ENCODE measurements around the gene BEND5. TPM values are rescaled to one million over a fixed set of nuclear protein-coding genes. Genes with fewer than 3 reads are reported as not detected.

BEND5 gene
- total RNA-seq, 2 experiments from 2014 or later = 6.3 to 6.7 TPM

DNA sequence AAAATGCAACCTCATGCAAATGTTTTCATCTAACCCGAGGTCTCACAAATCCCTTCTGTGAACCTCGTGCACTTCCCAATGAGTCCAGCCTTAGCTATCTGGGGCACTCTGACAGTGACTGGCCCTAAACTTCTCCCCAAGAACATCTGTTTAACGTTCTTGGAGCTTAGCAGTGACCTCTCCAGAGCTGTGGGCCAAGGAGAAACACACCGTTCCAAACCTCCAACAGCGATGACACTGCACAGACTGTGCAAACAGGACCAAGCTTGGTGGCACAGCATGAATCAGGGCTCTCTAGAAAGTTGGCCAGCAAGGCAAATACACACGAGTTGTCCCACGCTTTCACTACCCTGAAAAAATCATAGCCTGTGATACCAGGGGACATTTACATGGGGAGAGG is 15.8 kb downstream of the BEND5 start:
- no peak overlapping the region for H3K4me3 Mint-ChIP-seq
- ATAC-seq (no peak), DNase-seq (no peak)
- no peak overlapping the region for H3K27ac Mint-ChIP-seq
- H3K4me1 Mint-ChIP-seq (ENCODE audit: low read depth) = peaks cover 4% of the 10 kb centered on the region
- H3K36me3 Mint-ChIP-seq (ENCODE audit: low read depth) = peaks cover 27% of the 10 kb centered on the region
- POLR2A ChIA-PET = no interaction called here
- no peaks in the 10 kb centered on the region for H3K9me3 Mint-ChIP-seq (ENCODE audit: insufficient read depth)
- CTCF ChIA-PET = no interaction called here
- no peaks in the 10 kb centered on the region for H3K27me3 Mint-ChIP-seq (ENCODE audit: low read depth)

DNA sequence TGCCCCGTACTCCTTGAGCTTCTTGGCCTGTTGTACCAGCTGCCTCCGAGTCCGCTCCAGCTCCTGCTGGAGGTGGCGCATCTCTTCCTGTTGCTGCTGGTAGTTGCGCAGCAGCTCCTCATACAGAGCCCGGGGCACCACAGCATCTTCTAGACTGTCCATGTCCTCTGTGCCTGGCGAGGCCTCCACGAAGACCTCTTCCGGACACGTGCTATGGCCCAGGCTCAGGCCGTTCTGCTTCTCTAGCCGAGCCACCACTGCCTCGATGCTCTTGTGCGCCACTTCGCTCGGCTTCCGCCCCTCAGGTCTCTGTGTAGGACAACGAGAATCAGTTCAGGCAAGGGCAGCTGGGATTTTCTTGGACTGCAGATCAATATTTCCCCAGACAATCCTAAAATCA is 17.7 kb downstream of the BEND5 start:
- ATAC-seq = no peak
- no peak overlapping the region for H3K27ac Mint-ChIP-seq
- H3K9me3 Mint-ChIP-seq (ENCODE audit: insufficient read depth) = no peaks in the 10 kb centered on the region
- H3K4me1 Mint-ChIP-seq (ENCODE audit: low read depth) = peaks cover 4% of the 10 kb centered on the region
- ChIA-PET POLR2A (no interaction called here), CTCF (interaction anchor here (1.2 kb wide), 1 partner anchor 16 kb away, joined by 3 read pairs; no protein-coding TSS in a partner anchor)
- no peak overlapping the region for H3K4me3 Mint-ChIP-seq
- H3K36me3 Mint-ChIP-seq (ENCODE audit: low read depth) = peaks cover 29% of the 10 kb centered on the region
- no peak for DNase-seq
- no peaks in the 10 kb centered on the region for H3K27me3 Mint-ChIP-seq (ENCODE audit: low read depth)

DNA sequence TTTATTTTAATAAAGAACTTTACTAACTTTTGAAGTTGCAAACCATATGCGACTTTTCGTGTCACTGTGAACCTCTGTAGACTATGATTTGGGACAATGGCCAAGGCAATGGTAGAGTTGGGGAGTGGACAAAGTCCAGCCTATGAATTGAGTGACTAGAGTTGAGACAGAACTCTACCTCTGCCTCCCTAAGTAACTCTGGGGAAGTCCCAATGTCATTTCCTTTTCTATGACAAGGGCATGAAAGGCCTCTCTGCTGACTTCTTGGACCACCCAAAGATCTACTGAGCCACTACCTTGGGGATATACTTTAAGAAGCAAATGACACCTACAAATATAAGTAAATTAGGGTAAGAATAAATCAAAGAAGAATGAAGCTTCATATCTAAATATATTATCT is 19.3 kb downstream of the BEND5 start:
- ATAC-seq (no peak), DNase-seq (no peak)
- Mint-ChIP-seq H3K4me1 (ENCODE audit: low read depth) (peaks cover 4% of the 10 kb centered on the region), H3K9me3 (ENCODE audit: insufficient read depth) (no peaks in the 10 kb centered on the region), H3K36me3 (ENCODE audit: low read depth) (peaks cover 29% of the 10 kb centered on the region), H3K27ac (no peak overlapping the region), H3K27me3 (ENCODE audit: low read depth) (no peaks in the 10 kb centered on the region), H3K4me3 (no peak overlapping the region)
- POLR2A ChIA-PET = no interaction called here
- CTCF ChIA-PET = no interaction called here

DNA sequence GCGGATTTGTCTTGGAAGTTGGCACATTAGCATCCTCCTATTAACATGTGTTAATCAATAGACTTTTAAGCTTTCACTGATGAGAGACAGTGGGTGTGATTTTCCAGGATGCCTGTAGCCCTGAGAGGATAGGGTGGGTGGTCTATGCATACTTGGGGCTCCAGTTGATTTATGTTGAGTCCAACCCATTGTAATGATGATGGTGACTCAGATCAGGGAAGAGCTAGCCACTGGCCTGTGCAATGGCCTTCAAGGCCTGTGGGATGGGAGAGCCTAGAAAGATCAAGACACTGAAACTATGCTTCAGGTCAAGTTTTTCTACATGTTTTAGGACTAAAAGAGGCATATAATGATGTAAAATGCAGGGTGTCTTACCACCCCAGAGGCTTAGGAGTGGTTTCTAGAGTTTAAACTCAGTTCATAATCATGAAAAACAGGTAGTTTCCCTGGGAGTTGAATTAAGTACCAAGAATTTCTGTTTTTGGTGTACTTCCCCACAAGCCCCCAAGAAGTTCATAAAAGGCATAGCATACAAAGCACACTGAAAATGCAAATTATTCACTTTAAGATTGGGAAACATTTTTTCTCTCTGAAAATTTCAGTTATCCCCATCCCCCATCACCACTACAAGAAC is 19.9 kb downstream of the BEND5 start:
- H3K36me3 Mint-ChIP-seq (ENCODE audit: low read depth) = peaks cover 28% of the 10 kb centered on the region
- H3K27me3 Mint-ChIP-seq (ENCODE audit: low read depth) = no peaks in the 10 kb centered on the region
- H3K27ac Mint-ChIP-seq = no peak overlapping the region

DNA sequence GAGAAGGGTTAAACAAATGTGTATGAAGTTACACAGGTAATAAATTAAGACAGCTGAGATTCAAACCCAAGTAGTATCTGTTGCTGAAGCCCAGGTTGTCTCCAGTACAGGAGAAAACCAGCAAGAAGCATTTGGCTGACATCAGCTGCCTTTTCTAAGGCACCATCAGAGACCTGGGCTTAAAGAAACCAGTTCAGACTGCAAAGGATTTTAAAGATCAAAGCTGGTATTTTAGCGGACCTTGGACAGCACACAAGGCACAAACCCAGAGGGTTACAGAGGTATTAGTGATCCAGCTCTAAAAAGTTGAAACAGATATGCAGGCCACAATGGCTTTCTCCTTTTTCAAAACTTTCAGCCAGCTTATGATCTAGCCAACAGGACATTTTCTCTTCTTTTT is 23.4 kb downstream of the BEND5 start:
- no peak overlapping the region for H3K4me3 Mint-ChIP-seq
- DNase-seq = no peak
- H3K36me3 Mint-ChIP-seq (ENCODE audit: low read depth) = peaks cover 17% of the 10 kb centered on the region
- peaks cover 3% of the 10 kb centered on the region for H3K4me1 Mint-ChIP-seq (ENCODE audit: low read depth)
- no peak for ATAC-seq
- ChIA-PET POLR2A (no interaction called here), CTCF (no interaction called here)
- no peaks in the 10 kb centered on the region for H3K9me3 Mint-ChIP-seq (ENCODE audit: insufficient read depth)
- H3K27ac Mint-ChIP-seq = no peak overlapping the region
- no peaks in the 10 kb centered on the region for H3K27me3 Mint-ChIP-seq (ENCODE audit: low read depth)

More for the DNA sequence above, 19.9 kb downstream of the BEND5 start:
- Mint-ChIP-seq H3K9me3 (ENCODE audit: insufficient read depth) (no peaks in the 10 kb centered on the region), H3K4me1 (ENCODE audit: low read depth) (peaks cover 4% of the 10 kb centered on the region), H3K4me3 (no peak overlapping the region)
- ATAC-seq = no peak
- DNase-seq = no peak
- CTCF ChIA-PET = no interaction called here
- POLR2A ChIA-PET = no interaction called here

DNA sequence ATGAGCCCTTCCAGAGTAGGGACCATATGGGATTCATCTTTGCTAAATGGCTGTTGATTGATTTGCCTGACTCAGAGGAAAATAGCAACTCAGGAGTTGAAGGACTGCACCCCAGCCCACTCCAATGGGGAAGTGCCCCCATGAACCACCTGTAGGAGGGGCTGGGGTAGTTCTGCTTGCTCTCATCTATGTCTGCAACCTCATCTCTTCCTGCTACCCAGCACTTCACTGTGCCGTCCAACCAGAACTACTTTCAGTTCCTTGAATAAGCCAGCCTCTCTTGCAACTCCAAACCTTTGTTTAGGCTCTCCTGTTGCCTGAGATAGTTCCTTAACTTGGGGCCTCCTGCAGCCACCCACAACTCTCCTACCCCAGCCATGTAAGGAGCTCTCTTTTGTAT is 26.6 kb downstream of the BEND5 start:
- no peaks in the 10 kb centered on the region for H3K27me3 Mint-ChIP-seq (ENCODE audit: low read depth)
- peaks cover 2% of the 10 kb centered on the region for H3K36me3 Mint-ChIP-seq (ENCODE audit: low read depth)
- no peak for DNase-seq
- no peak overlapping the region for H3K27ac Mint-ChIP-seq
- no peaks in the 10 kb centered on the region for H3K9me3 Mint-ChIP-seq (ENCODE audit: insufficient read depth)
- ChIA-PET CTCF (no interaction called here), POLR2A (no interaction called here)
- ATAC-seq = no peak
- no peak overlapping the region for H3K4me3 Mint-ChIP-seq
- H3K4me1 Mint-ChIP-seq (ENCODE audit: low read depth) = no peaks in the 10 kb centered on the region

DNA sequence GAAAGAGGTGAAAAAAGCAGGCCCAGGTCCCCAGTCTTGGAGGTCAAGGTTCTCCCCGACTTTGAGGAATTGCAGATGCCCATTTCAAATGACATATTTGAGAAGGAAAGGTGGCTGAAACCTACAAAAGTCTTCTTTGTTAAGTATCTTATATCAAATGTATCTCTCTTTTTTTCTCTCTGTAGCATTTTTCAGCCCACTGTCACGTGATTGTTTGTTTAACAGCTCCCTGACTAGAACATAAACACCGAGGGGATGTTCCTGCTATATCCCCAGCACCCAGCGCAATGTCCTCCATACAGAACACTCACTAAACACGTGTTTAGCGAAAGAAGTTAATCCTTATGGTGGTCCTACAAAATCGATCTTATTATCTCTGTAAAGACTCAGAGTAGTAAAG is 27.6 kb downstream of the BEND5 start:
- H3K9me3 Mint-ChIP-seq (ENCODE audit: insufficient read depth) = no peaks in the 10 kb centered on the region
- CTCF ChIA-PET = no interaction called here
- ATAC-seq = no peak
- H3K4me3 Mint-ChIP-seq = no peak overlapping the region
- H3K36me3 Mint-ChIP-seq (ENCODE audit: low read depth) = no peaks in the 10 kb centered on the region
- no peak for DNase-seq
- H3K27me3 Mint-ChIP-seq (ENCODE audit: low read depth) = no peaks in the 10 kb centered on the region
- H3K4me1 Mint-ChIP-seq (ENCODE audit: low read depth) = no peaks in the 10 kb centered on the region
- POLR2A ChIA-PET = no interaction called here
- no peak overlapping the region for H3K27ac Mint-ChIP-seq

DNA sequence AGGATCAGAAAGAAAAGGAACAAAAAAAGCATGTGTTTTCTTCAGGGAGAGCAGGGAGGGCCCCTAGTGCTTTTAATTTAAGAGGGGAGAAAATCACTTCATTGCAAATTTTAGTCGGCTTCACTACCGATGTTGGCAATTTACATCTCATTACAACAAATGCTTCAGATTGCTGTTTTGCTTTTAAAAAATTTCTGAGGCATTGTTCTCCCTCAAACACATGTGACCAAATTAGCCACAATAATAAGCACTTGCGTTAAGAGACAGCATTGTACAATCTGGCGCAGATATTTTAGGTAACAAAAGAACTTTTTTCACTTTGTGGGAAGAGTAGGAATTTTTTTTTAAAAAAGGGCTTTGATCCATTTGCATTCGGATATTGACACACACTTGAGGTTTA is 29.8 kb downstream of the BEND5 start:
- ChIA-PET CTCF (no interaction called here), POLR2A (no interaction called here)
- no peaks in the 10 kb centered on the region for H3K36me3 Mint-ChIP-seq (ENCODE audit: low read depth)
- no peaks in the 10 kb centered on the region for H3K4me1 Mint-ChIP-seq (ENCODE audit: low read depth)
- H3K27me3 Mint-ChIP-seq (ENCODE audit: low read depth) = no peaks in the 10 kb centered on the region
- H3K27ac Mint-ChIP-seq = no peak overlapping the region
- no peak overlapping the region for H3K4me3 Mint-ChIP-seq
- DNase-seq = no peak
- ATAC-seq = no peak
- H3K9me3 Mint-ChIP-seq (ENCODE audit: insufficient read depth) = no peaks in the 10 kb centered on the region

DNA sequence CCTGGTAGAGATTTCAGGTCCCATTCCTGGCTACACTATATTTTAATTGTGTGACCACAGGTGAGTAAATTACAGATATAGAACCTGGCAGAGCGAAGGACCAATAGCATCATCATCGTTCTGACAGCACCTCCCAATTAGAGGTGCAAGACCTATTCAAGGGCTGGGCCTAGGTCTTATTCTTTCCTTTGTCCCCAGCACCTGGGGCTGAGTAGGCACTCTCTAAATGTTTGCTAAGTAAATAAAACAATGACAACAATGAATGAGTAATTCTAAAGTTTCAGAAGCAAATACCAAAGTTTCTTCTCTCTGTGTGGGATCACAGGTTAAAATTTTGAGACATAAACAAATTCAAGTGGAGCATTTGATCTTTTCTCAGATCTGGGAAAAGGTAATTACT is 32.7 kb downstream of the BEND5 start:
- Mint-ChIP-seq H3K9me3 (ENCODE audit: insufficient read depth) (no peaks in the 10 kb centered on the region), H3K4me1 (ENCODE audit: low read depth) (no peaks in the 10 kb centered on the region), H3K4me3 (no peak overlapping the region), H3K36me3 (ENCODE audit: low read depth) (peaks cover 2% of the 10 kb centered on the region), H3K27ac (no peak overlapping the region), H3K27me3 (ENCODE audit: low read depth) (no peaks in the 10 kb centered on the region)
- ChIA-PET CTCF (interaction anchor here (1.2 to 1.4 kb wide), 2 partner anchors 47 to 67 kb away, joined by 3 to 4 read pairs; no protein-coding TSS in a partner anchor), POLR2A (interaction anchor here (0.5 kb wide), 1 partner anchor 47 kb away, joined by 3 read pairs; no protein-coding TSS in a partner anchor)
- DNase-seq (no peak), ATAC-seq (no peak)

DNA sequence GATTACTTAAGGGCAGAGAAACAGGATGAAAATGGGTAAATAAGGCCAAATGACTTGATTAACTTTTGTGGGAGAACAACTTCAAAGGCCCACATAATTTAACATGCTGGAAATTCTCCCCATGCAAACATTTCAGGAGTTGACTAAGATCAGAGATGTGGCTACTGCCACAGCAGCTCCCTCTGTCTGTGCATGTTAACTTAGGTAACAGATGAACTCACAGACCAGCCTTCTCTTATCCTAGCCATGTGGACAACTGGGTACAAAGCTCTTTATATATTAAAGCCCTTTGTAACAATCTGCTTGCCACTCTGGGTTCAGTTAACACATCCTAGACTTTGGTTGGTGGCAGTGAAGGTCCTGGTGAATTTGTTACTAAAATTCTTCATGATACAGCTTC is 33.2 kb downstream of the BEND5 start:
- DNase-seq = no peak
- H3K4me3 Mint-ChIP-seq = no peak overlapping the region
- H3K4me1 Mint-ChIP-seq (ENCODE audit: low read depth) = no peaks in the 10 kb centered on the region
- H3K9me3 Mint-ChIP-seq (ENCODE audit: insufficient read depth) = no peaks in the 10 kb centered on the region
- ATAC-seq = no peak
- no peak overlapping the region for H3K27ac Mint-ChIP-seq
- ChIA-PET CTCF (interaction anchor here (1.4 kb wide), 1 partner anchor 47 kb away, joined by 4 read pairs; no protein-coding TSS in a partner anchor), POLR2A (interaction anchor here (0.5 kb wide), 1 partner anchor 47 kb away, joined by 3 read pairs; no protein-coding TSS in a partner anchor)
- peaks cover 2% of the 10 kb centered on the region for H3K36me3 Mint-ChIP-seq (ENCODE audit: low read depth)
- H3K27me3 Mint-ChIP-seq (ENCODE audit: low read depth) = no peaks in the 10 kb centered on the region

DNA sequence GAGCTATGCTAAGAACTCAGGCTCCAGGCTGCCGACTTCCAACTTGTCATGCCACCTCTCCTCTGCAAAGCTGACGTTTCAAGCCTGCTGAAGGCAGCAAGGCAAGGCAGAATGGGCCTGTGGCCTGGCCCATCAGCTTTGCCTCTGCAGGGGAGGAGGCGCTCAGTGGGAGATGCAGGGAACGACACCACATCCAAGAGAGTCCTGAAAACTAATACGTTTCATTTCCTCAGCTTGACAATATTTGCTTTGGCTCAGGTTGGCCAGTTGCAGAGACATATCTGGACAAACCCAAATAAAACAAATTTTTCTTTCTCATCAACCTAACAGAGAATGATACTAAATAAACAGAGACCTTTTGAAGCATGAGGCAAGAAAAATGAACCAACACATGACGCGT is 35.3 kb downstream of the BEND5 start:
- Mint-ChIP-seq H3K36me3 (ENCODE audit: low read depth) (peaks cover 2% of the 10 kb centered on the region), H3K4me3 (no peak overlapping the region), H3K27ac (no peak overlapping the region), H3K4me1 (ENCODE audit: low read depth) (no peaks in the 10 kb centered on the region), H3K27me3 (ENCODE audit: low read depth) (no peaks in the 10 kb centered on the region), H3K9me3 (ENCODE audit: insufficient read depth) (no peaks in the 10 kb centered on the region)
- ATAC-seq = no peak
- ChIA-PET CTCF (no interaction called here), POLR2A (no interaction called here)
- DNase-seq = no peak

DNA sequence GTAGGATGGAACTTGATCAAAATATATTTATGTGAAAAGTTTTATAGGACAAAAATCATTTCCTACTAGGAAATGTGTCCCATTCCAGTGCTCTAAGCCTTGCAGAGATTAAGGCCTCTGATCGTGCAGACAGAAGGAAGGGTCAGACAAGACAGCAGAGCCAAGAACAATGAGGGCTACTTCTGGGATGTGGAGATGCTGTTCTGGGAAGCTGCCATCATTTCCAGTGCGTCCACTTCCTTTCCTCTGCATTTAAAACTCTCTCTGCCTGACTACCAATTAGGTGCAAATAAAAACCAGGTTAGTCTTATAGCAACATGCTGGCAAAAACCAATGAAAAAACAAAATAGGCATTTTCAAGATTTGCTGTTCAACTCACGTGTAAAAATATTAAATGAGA is 36.1 kb downstream of the BEND5 start:
- ATAC-seq = no peak
- Mint-ChIP-seq H3K9me3 (ENCODE audit: insufficient read depth) (no peaks in the 10 kb centered on the region), H3K27ac (no peak overlapping the region), H3K36me3 (ENCODE audit: low read depth) (peaks cover 3% of the 10 kb centered on the region), H3K4me1 (ENCODE audit: low read depth) (no peaks in the 10 kb centered on the region), H3K4me3 (no peak overlapping the region), H3K27me3 (ENCODE audit: low read depth) (no peaks in the 10 kb centered on the region)
- no peak for DNase-seq
- ChIA-PET CTCF (no interaction called here), POLR2A (no interaction called here)

DNA sequence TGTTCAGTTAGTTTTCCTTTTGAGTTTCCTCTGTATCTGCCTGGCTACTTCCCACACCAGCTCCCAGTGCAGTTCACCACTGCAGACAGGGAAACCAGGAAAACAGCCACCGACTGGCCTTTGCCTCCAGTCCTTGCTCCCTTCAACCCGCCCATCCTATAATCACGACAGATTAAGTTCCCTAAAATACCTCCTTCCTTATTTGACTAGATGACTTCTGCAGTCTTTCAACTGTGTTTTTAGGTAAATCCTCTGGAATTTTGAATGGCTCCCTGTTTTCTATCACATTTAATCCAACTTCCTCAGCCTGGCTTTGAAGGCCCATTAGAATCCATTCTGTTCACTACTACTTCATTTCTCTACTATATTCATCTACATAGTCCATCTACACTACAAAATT is 37.6 kb downstream of the BEND5 start:
- CTCF ChIA-PET = no interaction called here
- no peaks in the 10 kb centered on the region for H3K4me1 Mint-ChIP-seq (ENCODE audit: low read depth)

More for the DNA sequence above, 37.6 kb downstream of the BEND5 start:
- H3K36me3 Mint-ChIP-seq (ENCODE audit: low read depth) = peaks cover 6% of the 10 kb centered on the region
- POLR2A ChIA-PET = no interaction called here
- no peaks in the 10 kb centered on the region for H3K9me3 Mint-ChIP-seq (ENCODE audit: insufficient read depth)
- no peak overlapping the region for H3K4me3 Mint-ChIP-seq
- no peaks in the 10 kb centered on the region for H3K27me3 Mint-ChIP-seq (ENCODE audit: low read depth)
- DNase-seq (no peak), ATAC-seq (no peak)
- H3K27ac Mint-ChIP-seq = no peak overlapping the region

Data from activated CD8-positive, alpha-beta T cell treated with anti-CD3 and anti-CD28 coated beads, Interleukin-2, amount 10 ng/mL, durations not matched to agents 7 days and 5 days (primary cell).